Lung (tissue), 12 donors: Measurements from ENCODE around the gene RERE. TPM values are rescaled to one million over a fixed set of nuclear protein-coding genes. Genes with fewer than 3 reads are reported as not detected.

Source experiments
- ATAC-seq: fragments of 200-7000 bp; cut with Tn5 transposase; one replicate; pipeline ENCODE4 v1.9.1; 2020; ENCODE audit warnings: moderate number of reproducible peaks; ENCODE audit not compliant: insufficient read depth, low FRiP score
- DNase-seq, 3 donors: peaks; one replicate each; pipeline ENCODE4 v3.0.0-alpha.2; 2013 to 2017
- H3K27ac ChIP-seq, 2 donors: one replicate each; pipeline ENCODE4 v1.5.1; 2013; ENCODE audit warnings: mild to moderate bottlenecking in 2 of 2, moderate library complexity in 2 of 2, control low read depth in 1 of 2, inconsistent platforms in 1 of 2, low read depth in 1 of 2, low read length in 1 of 2
- H3K27me3 ChIP-seq, 3 donors: one replicate each; pipeline ENCODE4 v1.5.1; 2013; ENCODE audit warnings: low read length in 2 of 3; ENCODE audit not compliant: control insufficient read depth in 3 of 3, insufficient read depth in 3 of 3
- H3K36me3 ChIP-seq, 4 donors: one replicate each; pipeline ENCODE4 v1.5.1; 2013; ENCODE audit warnings: low read length in 4 of 4, mild to moderate bottlenecking in 1 of 4, moderate library complexity in 1 of 4; ENCODE audit not compliant: control insufficient read depth in 4 of 4, insufficient read depth in 4 of 4
- H3K4me1 ChIP-seq, 5 donors: one replicate each; pipeline ENCODE4 v1.5.1; 2013; ENCODE audit warnings: low read length in 5 of 5, mild to moderate bottlenecking in 2 of 5, moderate library complexity in 1 of 5; ENCODE audit not compliant: control insufficient read depth in 5 of 5, insufficient read depth in 5 of 5
- H3K4me3 ChIP-seq: one replicate; pipeline ENCODE4 v1.5.1; 2013; ENCODE audit warnings: mild to moderate bottlenecking, control low read depth, moderate library complexity
- H3K9ac ChIP-seq, 2 donors: one replicate each; pipeline ENCODE4 v1.5.1; 2013; ENCODE audit warnings: low read length in 2 of 2, control low read depth in 1 of 2; ENCODE audit not compliant: insufficient read depth in 1 of 2
- H3K9me3 ChIP-seq, 4 donors: one replicate each; pipeline ENCODE4 v1.5.1; 2013; ENCODE audit warnings: low read length in 3 of 4, mild to moderate bottlenecking in 1 of 4, moderate library complexity in 1 of 4; ENCODE audit not compliant: control insufficient read depth in 4 of 4, insufficient read depth in 3 of 4
- CTCF ChIP-seq: IDR thresholded peaks from 2 replicates; pipeline ENCODE4 v1.5.1; 2012; ENCODE audit warnings: mild to moderate bottlenecking; ENCODE audit errors: control extremely low read depth, extremely low read depth
- WGBS, 2 donors: extraction: QIAGEN DNeasy Blood & Tissue Kit; methylation state at CpG; one replicate each; pipeline ENCODE4 v1.1.7; 2013; 5-methylcytosine and 5-hydroxymethylcytosine counted together
- polyA plus RNA-seq, 2 donors: library from polyadenylated mRNA; stranded (reverse); fragments of 200-250 nt; gene quantifications; one replicate each; pipeline ENCODE4 v1.2.1, GENCODE V29; 2013
- total RNA-seq, 2 donors: library from RNA; depleted of rRNA in 1 of 2; stranded (reverse); fragments of >200 nt in 1 of 2; gene quantifications; one replicate each; pipeline ENCODE4 v1.2.1, GENCODE V29; 2014 to 2021
- donor health status: control.
- donor health status: control.
- donor health status: Bipolar disorder and iron deficiency.
- donor health status: healthy.
- donor health status: DM: yes; HTN: yes; CAD: no.

RERE gene
- total and polyA plus RNA-seq, 4 donors: 21.7 to 207 (median 57.5) TPM

GRCh38 chr1:8665833-8666232 lies 151.6 kb downstream of the RERE start:
- Histone ChIP-seq H3K27me3 (no peaks in the 10 kb centered on the region), H3K36me3 (no peaks in the 10 kb centered on the region), H3K4me3 (no peak overlapping the region), H3K9me3 (no peaks in the 10 kb centered on the region), H3K9ac (no peak overlapping the region), H3K4me1 (peaks cover 20 to 75% (median 66%) of the 10 kb centered on the region in 5 donors), H3K27ac (no peak overlapping the region)
- no peak for TF ChIP-seq CTCF
- ATAC-seq: no peak
- WGBS, 2 donors: 49 to 66% methylated on average over 2 of the region's 2 CpGs
- DNase-seq: no peak

- peak overlapping the region in 1 of 2 donors; percentile 55 for H3K27ac ChIP-seq
- ATAC-seq: no peak
- 78 to 85% methylated on average over 4 of the region's 4 CpGs for WGBS, 2 donors
- H3K4me1 ChIP-seq: peaks cover 21 to 75% (median 64%) of the 10 kb centered on the region in 5 donors
- DNase-seq: no peak
- no peaks in the 10 kb centered on the region for H3K36me3 ChIP-seq
- H3K4me3 ChIP-seq: no peak overlapping the region
- no peak for TF ChIP-seq CTCF
- no peaks in the 10 kb centered on the region for H3K9me3 ChIP-seq
- H3K27me3 ChIP-seq: no peaks in the 10 kb centered on the region
- H3K9ac ChIP-seq: no peak overlapping the region
Observed at GRCh38 chr1:8664887-8665286, 152.6 kb downstream of the RERE start.

- no peaks in the 10 kb centered on the region for H3K9me3 ChIP-seq
- WGBS, 2 donors: 6 to 10% methylated on average over 2 of the region's 2 CpGs
- H3K4me3 ChIP-seq: no peak overlapping the region
- peak in 2 of 3 donors; percentile 40 to 54 for DNase-seq
- no peak for TF ChIP-seq CTCF
- peaks cover 21 to 75% (median 57%) of the 10 kb centered on the region in 5 donors for H3K4me1 ChIP-seq
- no peaks in the 10 kb centered on the region for H3K36me3 ChIP-seq
- peak; percentile 73 for ATAC-seq
- H3K9ac ChIP-seq: no peak overlapping the region
- H3K27me3 ChIP-seq: no peaks in the 10 kb centered on the region
- peak overlapping the region; percentile 34 to 47 for H3K27ac ChIP-seq
Observed at GRCh38 chr1:8663915-8664329, 153.5 kb downstream of the RERE start.
